HG02678 (cell line): Measurements from ENCODE around the gene COPB2.
"Not testable (repeated sequence)": the region's sequence is repeated elsewhere in the genome, so short reads cannot be mapped to it uniquely, and the experiment has no call there.

Source experiments
- ATAC-seq: cut with Tn5 transposase; IDR thresholded peaks from one replicate; pipeline ENCODE4 v1.9.1; 2021; ENCODE audit warnings: mild to moderate bottlenecking, moderate library complexity; ENCODE audit not compliant: unreplicated experiment

The COPB2 gene

GRCh38 chr3:139380575-139380974, 8.9 kb downstream of the COPB2 start:
- no peak for ATAC-seq

DNA sequence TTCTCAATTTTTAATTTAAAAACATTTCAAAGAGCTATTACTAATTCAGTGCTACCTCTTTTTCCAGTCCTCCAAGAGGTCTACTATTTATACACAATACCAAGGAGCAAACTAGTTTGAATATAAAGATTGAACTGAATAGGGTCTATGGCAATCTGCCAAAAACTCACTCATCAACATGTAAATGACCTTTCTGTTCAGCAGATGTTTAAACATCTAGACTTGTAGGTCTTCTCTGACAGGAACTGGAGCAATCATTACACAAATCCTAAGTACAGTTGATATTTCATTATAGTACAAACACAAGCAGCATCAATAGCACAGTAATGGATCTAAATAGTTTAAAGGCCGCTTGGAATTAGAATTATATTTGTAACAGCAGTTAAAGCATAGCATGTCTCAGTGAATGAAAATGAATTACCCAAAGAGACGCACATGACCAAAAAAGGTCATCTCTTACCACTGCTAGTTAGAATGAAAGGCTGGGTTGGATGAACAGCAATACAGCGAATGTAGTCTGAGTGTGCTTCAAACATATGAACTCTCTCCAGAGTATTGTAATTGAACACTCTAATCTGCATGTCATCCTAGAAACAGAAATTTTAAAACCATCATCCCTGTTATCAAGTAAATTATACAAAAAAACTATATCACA, 10.7 kb downstream of the COPB2 start:
- ATAC-seq, result no peak

- ATAC-seq, result no peak
These were observed 12.1 kb downstream of the COPB2 start for GRCh38 chr3:139377378-139377777.

DNA sequence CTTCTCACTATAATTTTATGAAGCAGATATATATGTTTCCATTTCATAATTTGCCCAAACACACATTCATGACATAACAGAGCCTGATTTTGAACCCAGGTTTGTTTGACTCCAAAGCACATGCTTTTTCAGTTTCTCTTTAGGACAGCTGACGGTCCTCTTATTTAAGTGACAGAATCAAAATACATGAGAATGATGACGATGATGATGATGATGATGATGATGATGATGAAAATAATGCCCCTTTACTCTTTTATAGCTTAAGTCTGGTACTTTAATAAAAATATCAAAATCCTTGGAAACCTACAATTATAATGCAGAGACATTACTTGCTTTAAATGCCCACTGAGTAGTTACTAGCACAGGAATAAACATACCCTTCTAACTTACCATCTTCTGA, 15.3 kb downstream of the COPB2 start:
- no peak for ATAC-seq

DNA sequence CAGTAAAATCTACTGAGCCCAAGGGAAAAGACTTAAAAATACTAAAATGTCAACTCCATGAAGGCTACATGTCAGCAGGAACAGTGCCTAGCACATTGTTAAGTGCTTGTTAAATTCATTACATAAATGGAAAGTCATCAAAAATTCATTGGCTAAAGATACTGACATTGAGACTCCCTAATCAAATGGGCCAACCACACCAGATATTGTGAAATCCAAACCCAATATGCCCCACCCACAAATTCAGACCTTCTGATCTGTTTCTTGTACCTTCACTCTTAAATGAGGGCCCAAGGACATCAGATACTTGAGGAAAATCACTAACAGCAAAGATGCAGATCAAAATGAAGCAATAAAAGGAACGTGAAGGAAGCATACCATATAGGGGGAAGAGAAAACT, 24.9 kb downstream of the COPB2 start:
- ATAC-seq, result no peak

DNA sequence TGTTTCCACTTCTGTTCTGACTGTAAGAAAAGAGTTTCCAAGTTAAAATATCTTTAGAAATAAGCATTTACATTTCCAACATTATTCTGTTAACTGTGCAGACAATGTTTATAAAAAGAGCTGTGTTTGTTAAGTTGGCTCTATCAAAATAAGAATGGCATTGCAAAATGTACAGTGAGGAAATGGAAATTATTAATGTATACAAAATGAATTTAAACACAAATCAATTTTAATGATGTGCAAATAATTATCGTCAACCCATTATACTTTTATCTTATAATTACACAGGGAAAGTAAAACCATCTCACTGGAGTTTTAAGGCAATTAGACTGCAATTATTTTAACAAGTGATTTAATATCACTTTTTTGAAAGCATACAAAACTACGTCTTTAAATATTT, 28.2 kb downstream of the COPB2 start:
- ATAC-seq, result no peak

DNA sequence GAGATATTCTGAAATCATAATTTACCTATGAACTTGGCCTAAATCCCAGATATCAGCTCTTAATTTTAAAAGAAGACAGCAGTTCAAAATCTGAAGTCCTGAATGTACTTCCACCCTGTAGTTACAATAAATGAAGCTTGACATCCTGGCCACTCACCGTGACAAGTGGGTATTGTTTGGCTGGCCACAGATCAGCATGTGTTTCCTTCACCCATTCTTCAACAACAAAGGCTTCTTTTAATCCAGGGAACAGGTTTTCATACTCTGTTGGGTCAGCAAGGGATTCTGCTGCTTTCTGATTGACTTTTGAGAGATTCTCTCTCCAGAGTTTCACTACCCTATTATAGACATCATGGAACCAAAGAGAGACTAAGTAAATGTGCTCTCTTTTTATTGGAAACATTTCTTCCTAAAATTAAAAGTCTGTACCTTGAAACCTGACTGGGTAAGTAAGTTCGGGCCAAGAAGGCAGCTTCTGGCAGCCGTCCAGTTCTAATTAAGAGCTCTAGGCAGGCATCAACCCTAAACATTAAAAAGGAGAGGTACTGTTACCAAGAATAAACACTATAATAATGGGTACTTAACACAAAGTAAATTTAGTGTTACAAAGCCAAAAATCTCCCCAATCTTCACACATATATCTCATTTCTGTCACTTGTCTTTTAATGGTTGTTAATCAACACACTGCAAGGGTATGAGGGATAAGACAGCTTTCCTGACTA, 30.4 kb downstream of the COPB2 start:
- no peak for ATAC-seq

DNA sequence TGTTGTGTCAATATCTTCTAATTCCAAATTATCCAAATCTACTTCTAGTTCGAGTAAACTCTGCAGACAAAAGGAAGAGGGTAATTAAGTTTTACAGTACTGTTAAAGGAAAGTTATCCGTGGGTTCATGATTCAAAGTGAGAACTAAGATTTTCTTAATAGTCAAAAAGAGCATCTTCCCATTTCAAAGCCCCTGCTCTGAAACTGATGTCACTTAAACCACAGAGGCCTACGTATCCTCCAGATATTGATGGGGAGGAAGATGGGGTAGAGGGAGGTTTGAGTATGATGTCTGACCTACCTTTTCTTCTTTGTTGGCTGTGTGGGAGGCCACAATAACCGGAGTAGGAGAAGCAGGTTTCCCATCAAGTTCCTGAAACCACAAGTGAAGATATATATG, 31.5 kb downstream of the COPB2 start:
- peak; percentile 46 for ATAC-seq

DNA sequence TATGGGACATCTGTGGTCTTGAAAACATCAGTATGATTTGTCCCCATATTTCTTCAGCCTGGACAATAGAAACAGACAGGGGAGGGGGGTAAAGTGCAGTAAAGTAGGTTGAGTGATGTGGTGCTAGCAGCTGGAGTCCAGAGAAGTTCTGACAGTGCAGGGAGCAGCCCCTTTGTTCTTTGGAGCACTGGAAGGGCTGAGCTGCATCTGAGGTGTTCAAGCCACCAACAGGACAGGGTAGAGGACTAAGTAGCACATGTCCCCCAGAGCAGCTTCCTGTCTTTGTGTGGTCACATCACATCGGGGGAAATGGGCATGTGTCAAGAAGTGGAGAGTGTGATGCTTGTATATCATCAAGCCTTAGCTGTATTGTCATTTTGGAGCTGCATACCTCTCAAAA, 33.6 kb downstream of the COPB2 start:
- ATAC-seq, result no peak

- no peak for ATAC-seq
These were observed 34.0 kb downstream of the COPB2 start for GRCh38 chr3:139355476-139355875.

GRCh38 chr3:139354661-139355060, 34.8 kb downstream of the COPB2 start:
- ATAC-seq, result no peak

GRCh38 chr3:139353920-139354556, 35.4 kb downstream of the COPB2 start:
- ATAC-seq, result no peak

DNA sequence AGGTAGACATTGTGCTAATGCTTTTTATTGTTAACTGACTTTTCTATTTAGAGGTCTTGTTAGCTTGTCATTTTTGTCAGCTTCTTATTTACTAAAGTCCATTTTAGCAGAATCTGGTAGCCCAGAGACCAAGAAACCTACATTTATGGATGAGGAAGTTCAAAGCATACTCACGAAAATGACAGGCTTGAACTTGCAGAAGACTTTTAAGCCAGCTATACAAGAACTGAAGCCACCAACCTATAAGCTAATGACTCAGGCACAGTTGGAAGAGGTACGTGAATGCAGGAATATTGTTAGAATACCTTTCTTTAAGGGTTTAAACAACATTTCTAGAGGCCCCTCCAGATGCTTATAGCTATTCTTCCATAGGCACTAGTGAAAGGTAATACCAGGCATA, 42.7 kb downstream of the COPB2 start:
- ATAC-seq, result no peak

- ATAC-seq, result peak; percentile 99
These were observed 45.3 kb downstream of the COPB2 start, which contains the start of gene MRPS22 for GRCh38 chr3:139343895-139344856. Gene MRPS22 (plus strand): TSS chr3:139344020. CDS start chr3:139344027, 7 bp downstream.

- no peak for ATAC-seq
These were observed 47.4 kb downstream of the COPB2 start for GRCh38 chr3:139342054-139342453.

GRCh38 chr3:139340784-139341183, 48.7 kb downstream of the COPB2 start:
- no peak for ATAC-seq

DNA sequence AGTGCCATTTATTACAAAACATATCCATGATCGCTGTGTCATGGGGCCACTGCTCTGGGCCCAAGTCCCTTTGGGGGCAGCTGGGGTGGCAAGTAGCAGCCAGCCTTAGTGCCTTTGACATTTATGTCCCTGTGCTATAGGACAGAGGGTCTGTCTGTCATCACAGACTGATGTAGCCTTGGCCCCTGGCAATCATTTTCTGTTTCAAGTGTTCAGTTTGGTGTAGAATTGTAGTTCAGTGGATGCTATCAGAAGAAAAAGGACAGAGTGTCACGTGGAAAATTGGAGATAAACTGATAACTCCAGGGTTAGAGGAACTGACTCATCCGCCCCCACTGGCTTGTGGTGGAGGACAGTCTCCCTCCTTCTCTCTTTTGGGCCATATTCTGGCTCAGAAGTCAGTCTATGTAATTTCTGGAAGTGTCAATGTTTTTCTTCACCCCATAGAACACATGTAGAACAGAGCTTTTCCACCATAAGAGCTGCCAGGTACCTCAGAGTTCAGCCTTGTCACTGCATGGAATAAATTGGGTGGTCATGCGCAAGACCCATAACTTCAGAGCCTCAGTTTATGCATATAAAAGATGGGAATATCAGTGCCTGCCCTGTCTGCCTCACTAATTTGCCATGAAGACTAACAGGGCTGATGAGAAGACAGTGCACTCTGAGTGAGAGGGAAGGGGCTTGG, 50.1 kb downstream of the COPB2 start:
- no peak for ATAC-seq

GRCh38 chr3:139338405-139338804, 51.0 kb downstream of the COPB2 start:
- ATAC-seq, result no peak

- not testable (repeated sequence) for ATAC-seq
These were observed 54.8 kb downstream of the COPB2 start for GRCh38 chr3:139334675-139335074.

DNA sequence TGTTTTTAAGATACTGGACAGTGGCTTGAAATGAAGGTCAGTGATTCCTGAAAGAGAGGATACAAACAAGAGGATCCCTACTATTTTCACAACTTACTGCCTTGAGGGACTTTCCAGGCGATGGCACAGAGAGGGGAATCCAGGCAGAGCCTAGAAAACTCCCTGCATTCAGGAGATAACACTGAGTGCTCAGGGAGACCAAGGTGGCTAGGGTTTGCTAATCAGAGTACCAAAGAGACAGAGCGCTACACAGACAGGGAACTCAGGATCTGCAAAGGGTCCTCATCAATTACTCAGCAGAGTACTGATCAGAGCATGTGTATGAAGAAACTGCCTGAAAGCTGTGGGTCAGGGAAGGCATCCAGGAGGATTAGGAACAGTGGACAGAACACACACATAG, 57.4 kb downstream of the COPB2 start:
- no peak for ATAC-seq
